ENCODE data around the gene DPY19L1. TPM values are rescaled to one million over a fixed set of nuclear protein-coding genes. Genes with fewer than 3 reads are reported as not detected.
"Not testable (repeated sequence)": the region's sequence is repeated elsewhere in the genome, so short reads cannot be mapped to it uniquely, and the experiment has no call there.

Gene DPY19L1
- total RNA-seq = 27.1 and 36.2 TPM in 2 replicates

DNA sequence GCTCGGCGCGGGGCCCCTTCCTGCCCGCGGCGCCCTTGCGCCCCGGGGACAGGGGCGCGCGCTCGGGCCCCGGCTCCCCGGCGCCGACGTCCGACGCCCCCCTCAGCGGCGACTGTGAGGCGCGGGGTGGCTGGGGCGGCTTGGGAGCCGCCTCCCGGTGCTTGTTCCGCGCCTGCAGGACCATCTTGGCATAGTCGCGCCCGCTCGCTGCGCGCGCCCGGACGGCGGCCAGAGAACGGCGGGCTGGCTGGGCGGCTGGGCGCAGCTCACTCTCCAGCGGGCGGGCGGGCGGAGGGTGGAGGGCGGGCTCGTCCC, at the start of gene DPY19L1:
Gene DPY19L1 (minus strand): TSS at position 275 of the 315 bp plus-strand sequence. CDS start 91 bp downstream, at position 184.
- Histone ChIP-seq H3K4me1 (ENCODE audit: insufficient read depth, low read length) (peaks cover 20% of the 10 kb centered on the region), H3K36me3 (ENCODE audit: insufficient read depth, low read length) (no peaks in the 10 kb centered on the region), H3K4me2 (ENCODE audit: insufficient read depth, low read length) (peak within 1 kb of the TSS; percentile 94), H3K9me3 (ENCODE audit: low read depth, low read length) (no peaks in the 10 kb centered on the region), H3K27ac (ENCODE audit: low read depth, low read length) (peak within 1 kb of the TSS; percentile 70), H3K27me3 (ENCODE audit: insufficient read depth, low read length) (no peaks in the 10 kb centered on the region), H2AFZ (ENCODE audit: low read length) (peak within 1 kb of the TSS; percentile 97), H4K20me1 (ENCODE audit: insufficient read depth, low read length) (peaks cover 21% of the 10 kb centered on the region), H3K79me2 (ENCODE audit: insufficient read depth, low read length) (peaks cover 36% of the 10 kb centered on the region), H3K4me3 (ENCODE audit: insufficient read depth, low read length) (peak within 1 kb of the TSS; percentile 79)
- DNase-seq (ENCODE audit: insufficient read length, low spot score, missing footprints) = no peak
- TF ChIP-seq, protein P1, sequence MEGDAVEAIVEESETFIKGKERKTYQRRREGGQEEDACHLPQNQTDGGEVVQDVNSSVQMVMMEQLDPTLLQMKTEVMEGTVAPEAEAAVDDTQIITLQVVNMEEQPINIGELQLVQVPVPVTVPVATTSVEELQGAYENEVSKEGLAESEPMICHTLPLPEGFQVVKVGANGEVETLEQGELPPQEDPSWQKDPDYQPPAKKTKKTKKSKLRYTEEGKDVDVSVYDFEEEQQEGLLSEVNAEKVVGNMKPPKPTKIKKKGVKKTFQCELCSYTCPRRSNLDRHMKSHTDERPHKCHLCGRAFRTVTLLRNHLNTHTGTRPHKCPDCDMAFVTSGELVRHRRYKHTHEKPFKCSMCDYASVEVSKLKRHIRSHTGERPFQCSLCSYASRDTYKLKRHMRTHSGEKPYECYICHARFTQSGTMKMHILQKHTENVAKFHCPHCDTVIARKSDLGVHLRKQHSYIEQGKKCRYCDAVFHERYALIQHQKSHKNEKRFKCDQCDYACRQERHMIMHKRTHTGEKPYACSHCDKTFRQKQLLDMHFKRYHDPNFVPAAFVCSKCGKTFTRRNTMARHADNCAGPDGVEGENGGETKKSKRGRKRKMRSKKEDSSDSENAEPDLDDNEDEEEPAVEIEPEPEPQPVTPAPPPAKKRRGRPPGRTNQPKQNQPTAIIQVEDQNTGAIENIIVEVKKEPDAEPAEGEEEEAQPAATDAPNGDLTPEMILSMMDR (IDR thresholded peaks at IDR 0.05; ENCODE audit: extremely low read depth, low read depth, low read length) = no peak

DNA sequence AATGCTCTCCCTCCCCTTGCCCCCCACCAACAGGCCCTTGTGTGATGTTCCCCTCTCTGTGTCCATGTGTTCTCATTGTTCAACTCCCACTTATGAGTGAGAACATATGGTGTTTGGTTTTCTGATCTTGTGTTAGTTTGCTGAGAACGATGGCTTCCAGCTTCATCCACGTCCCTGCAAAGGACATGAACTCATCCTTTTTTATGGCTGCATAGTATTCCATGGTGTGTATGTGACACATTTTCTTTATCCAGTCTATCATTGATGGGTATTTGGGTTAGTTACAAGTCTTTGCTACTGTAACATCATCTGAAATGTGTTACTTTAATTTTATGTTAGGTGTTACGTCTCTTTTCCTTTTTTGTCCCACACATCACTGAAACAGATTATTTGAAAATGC, 42.2 kb upstream of the DPY19L1 start:
- not testable (repeated sequence) for H4K20me1 ChIP-seq (ENCODE audit: insufficient read depth, low read length); H3K79me2 ChIP-seq (ENCODE audit: insufficient read depth, low read length); H3K4me2 ChIP-seq (ENCODE audit: insufficient read depth, low read length); H3K27ac ChIP-seq (ENCODE audit: low read depth, low read length); DNase-seq (ENCODE audit: insufficient read length, low spot score, missing footprints); H3K4me1 ChIP-seq (ENCODE audit: insufficient read depth, low read length); H3K9me3 ChIP-seq (ENCODE audit: low read depth, low read length); H3K36me3 ChIP-seq (ENCODE audit: insufficient read depth, low read length); H3K27me3 ChIP-seq (ENCODE audit: insufficient read depth, low read length); H3K4me3 ChIP-seq (ENCODE audit: insufficient read depth, low read length); H2AFZ ChIP-seq (ENCODE audit: low read length)

DNA sequence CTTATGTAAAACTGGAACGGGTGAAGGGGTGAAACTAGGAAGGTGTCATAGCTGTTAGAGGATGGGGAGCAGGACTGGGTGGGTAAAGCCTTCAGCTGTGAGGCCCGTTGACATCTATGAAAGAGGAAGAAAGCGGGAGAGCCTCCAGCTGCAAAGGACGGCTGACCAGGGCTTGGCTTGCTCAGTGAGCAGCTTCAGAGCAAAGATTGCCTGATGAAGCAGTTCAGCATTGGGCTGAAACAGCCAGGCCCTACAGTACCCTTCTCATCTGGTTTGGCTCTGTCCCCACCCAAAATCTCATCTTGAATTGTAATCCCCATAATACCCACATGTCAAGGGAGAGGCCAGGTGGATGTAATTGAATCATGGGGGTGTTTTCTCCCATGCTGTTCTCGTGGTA, 36.7 kb upstream of the DPY19L1 start:
- not testable (repeated sequence) for H3K36me3 ChIP-seq (ENCODE audit: insufficient read depth, low read length); H3K27ac ChIP-seq (ENCODE audit: low read depth, low read length); H3K79me2 ChIP-seq (ENCODE audit: insufficient read depth, low read length); H3K4me1 ChIP-seq (ENCODE audit: insufficient read depth, low read length); DNase-seq (ENCODE audit: insufficient read length, low spot score, missing footprints); H3K4me3 ChIP-seq (ENCODE audit: insufficient read depth, low read length); H4K20me1 ChIP-seq (ENCODE audit: insufficient read depth, low read length); H3K9me3 ChIP-seq (ENCODE audit: low read depth, low read length); H3K4me2 ChIP-seq (ENCODE audit: insufficient read depth, low read length); H2AFZ ChIP-seq (ENCODE audit: low read length); H3K27me3 ChIP-seq (ENCODE audit: insufficient read depth, low read length)

DNA sequence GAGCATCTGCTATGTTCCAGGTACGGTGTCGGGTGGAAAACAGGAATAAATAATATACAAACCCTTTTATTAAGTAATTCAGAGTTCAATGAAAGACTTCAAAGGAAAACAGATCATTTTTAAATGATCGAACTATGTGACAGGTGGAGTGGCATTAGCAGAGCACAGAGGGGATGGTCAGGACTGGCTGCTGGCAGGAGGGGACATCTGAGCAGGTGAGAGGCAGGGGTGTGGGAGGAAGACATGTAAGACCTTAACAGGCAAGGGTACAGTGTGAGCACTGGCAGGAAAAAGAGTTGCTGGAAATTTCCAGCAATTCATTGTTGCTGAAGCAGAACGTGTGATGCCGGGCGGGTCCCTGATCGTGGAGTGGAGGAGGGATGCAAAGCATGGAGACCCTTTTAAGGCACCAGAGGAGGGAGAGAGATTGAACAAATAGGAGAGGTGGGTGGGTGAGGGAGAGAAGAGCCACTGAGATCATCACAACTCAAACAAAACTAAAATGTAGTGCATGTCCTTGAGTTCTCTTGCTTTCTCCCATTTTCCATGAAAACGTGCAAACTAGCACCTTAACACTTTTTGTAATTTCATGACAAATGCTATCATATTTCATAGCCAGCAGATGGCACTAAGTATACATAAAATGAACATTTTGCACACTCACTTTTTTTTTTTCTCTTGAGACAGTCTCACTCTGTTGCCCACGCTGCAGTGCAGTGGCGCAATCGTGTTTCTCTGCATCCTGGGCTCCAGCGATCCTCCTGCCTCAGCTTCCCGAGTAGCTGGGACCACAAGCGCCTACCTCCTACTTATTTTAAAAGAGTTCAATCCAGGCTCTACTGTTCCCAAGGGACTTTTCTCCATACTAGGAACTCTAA, 35.9 kb upstream of the DPY19L1 start:
- TF ChIP-seq, protein P1 (IDR thresholded peaks at IDR 0.05; ENCODE audit: extremely low read depth, low read depth, low read length) = peak; percentile 21
- H3K4me1 ChIP-seq (ENCODE audit: insufficient read depth, low read length); H2AFZ ChIP-seq (ENCODE audit: low read length); H4K20me1 ChIP-seq (ENCODE audit: insufficient read depth, low read length); H3K36me3 ChIP-seq (ENCODE audit: insufficient read depth, low read length); DNase-seq (ENCODE audit: insufficient read length, low spot score, missing footprints); H3K4me2 ChIP-seq (ENCODE audit: insufficient read depth, low read length); H3K27me3 ChIP-seq (ENCODE audit: insufficient read depth, low read length); H3K27ac ChIP-seq (ENCODE audit: low read depth, low read length); H3K9me3 ChIP-seq (ENCODE audit: low read depth, low read length); H3K79me2 ChIP-seq (ENCODE audit: insufficient read depth, low read length); H3K4me3 ChIP-seq (ENCODE audit: insufficient read depth, low read length): not testable (repeated sequence)

DNA sequence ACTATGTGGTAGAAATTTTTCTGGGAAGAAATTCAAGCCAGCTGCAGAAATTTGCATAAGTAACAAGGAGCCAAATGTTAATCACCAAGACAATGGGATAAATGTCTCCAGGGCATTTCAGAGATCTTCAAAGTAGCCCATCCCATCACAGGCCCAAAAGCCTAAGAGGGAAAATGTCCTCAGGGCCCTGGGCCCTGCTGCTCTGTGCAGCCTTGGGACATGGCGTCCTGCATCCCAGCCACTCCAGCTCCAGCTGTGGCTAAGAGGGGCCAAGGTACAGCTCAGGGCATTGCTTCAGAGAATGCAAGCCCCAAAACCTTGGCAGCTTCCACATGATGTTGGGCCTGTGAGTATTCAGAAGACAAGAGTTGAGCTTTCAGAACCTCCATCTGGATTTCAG, 31.8 kb upstream of the DPY19L1 start:
- not testable (repeated sequence) for H3K4me2 ChIP-seq (ENCODE audit: insufficient read depth, low read length); H3K27ac ChIP-seq (ENCODE audit: low read depth, low read length); H4K20me1 ChIP-seq (ENCODE audit: insufficient read depth, low read length); H3K27me3 ChIP-seq (ENCODE audit: insufficient read depth, low read length); DNase-seq (ENCODE audit: insufficient read length, low spot score, missing footprints); H3K4me1 ChIP-seq (ENCODE audit: insufficient read depth, low read length); H3K9me3 ChIP-seq (ENCODE audit: low read depth, low read length); H3K79me2 ChIP-seq (ENCODE audit: insufficient read depth, low read length); H3K4me3 ChIP-seq (ENCODE audit: insufficient read depth, low read length); H2AFZ ChIP-seq (ENCODE audit: low read length); H3K36me3 ChIP-seq (ENCODE audit: insufficient read depth, low read length)

DNA sequence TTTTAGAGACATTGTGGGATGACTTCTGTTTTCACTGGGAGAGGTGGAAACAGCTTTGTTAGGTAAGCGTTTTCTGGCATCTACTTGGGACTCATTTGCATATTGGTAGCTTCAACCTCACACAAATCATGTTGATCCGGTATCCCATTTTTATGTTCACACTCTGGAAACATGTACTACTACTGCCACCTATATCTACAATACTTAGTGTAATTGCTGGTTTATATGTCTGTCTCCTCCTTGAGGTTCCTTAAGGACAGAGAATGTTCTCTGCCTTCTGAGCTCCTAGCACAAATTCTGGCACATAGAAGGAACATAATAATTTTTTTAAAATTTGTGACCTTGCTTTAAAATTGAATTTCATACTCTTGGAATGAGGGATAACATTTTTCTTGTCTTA, 28.1 kb upstream of the DPY19L1 start:
- H3K36me3 ChIP-seq (ENCODE audit: insufficient read depth, low read length); H4K20me1 ChIP-seq (ENCODE audit: insufficient read depth, low read length); H3K79me2 ChIP-seq (ENCODE audit: insufficient read depth, low read length); H3K4me3 ChIP-seq (ENCODE audit: insufficient read depth, low read length); H3K9me3 ChIP-seq (ENCODE audit: low read depth, low read length); H2AFZ ChIP-seq (ENCODE audit: low read length); H3K27ac ChIP-seq (ENCODE audit: low read depth, low read length); H3K27me3 ChIP-seq (ENCODE audit: insufficient read depth, low read length); H3K4me2 ChIP-seq (ENCODE audit: insufficient read depth, low read length); H3K4me1 ChIP-seq (ENCODE audit: insufficient read depth, low read length): not testable (repeated sequence)
- peak; percentile 25 for DNase-seq (ENCODE audit: insufficient read length, low spot score, missing footprints)

DNA sequence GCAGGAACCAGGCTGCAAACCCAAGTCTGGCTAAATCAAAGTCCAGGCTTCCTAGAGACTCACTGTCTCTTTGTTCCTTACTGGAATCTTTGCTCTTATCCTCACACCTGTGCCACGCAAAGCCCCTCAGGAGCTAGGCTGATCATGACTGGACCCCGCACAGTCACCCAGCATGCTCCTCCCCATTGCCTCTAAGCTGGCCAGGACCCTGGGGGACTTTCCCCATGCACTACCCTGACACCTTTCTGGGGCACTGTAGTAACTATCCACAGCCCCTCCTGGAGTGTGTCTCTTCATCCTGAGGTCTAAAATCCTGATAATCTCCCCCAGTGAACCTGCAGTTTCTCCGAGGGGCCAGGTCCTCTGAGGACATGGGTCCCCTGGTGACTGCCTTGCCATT, 21.3 kb upstream of the DPY19L1 start:
- H3K4me2 ChIP-seq (ENCODE audit: insufficient read depth, low read length); H3K79me2 ChIP-seq (ENCODE audit: insufficient read depth, low read length); H3K27ac ChIP-seq (ENCODE audit: low read depth, low read length); H3K36me3 ChIP-seq (ENCODE audit: insufficient read depth, low read length); H3K27me3 ChIP-seq (ENCODE audit: insufficient read depth, low read length); H2AFZ ChIP-seq (ENCODE audit: low read length); H3K9me3 ChIP-seq (ENCODE audit: low read depth, low read length); H4K20me1 ChIP-seq (ENCODE audit: insufficient read depth, low read length); DNase-seq (ENCODE audit: insufficient read length, low spot score, missing footprints); H3K4me1 ChIP-seq (ENCODE audit: insufficient read depth, low read length); H3K4me3 ChIP-seq (ENCODE audit: insufficient read depth, low read length): not testable (repeated sequence)
